Progenitor cell of endocrine pancreas (in vitro differentiated cells): ENCODE measurements around the gene IGFBP4. TPM values are rescaled to one million over a fixed set of nuclear protein-coding genes. Genes with fewer than 3 reads are reported as not detected.

Experiments used
- DNase-seq: peaks from one replicate; pipeline ENCODE4 v3.0.0; 2021; ENCODE audit warnings: low spot score; ENCODE audit not compliant: unreplicated experiment
- H3K27ac Mint-ChIP-seq: 2 replicates; pipeline ENCODE4 v1.8.0; 2021; ENCODE audit warnings: mild to moderate bottlenecking, moderate library complexity, mixed read lengths
- H3K27me3 Mint-ChIP-seq: 2 replicates; pipeline ENCODE4 v1.8.0; 2021; ENCODE audit warnings: mixed read lengths
- H3K36me3 Mint-ChIP-seq: 2 replicates; pipeline ENCODE4 v1.8.0; 2022; ENCODE audit warnings: mixed read lengths; ENCODE audit not compliant: insufficient read depth
- H3K4me1 Mint-ChIP-seq: 2 replicates; pipeline ENCODE4 v1.8.0; 2021; ENCODE audit warnings: low read depth, mixed read lengths
- H3K4me3 Mint-ChIP-seq: 2 replicates; pipeline ENCODE4 v1.8.0; 2021; ENCODE audit warnings: low read depth, mild to moderate bottlenecking, moderate library complexity, mixed read lengths
- H3K9me3 Mint-ChIP-seq: 2 replicates; pipeline ENCODE4 v1.8.0; 2021; ENCODE audit warnings: low read depth, mixed read lengths
- total RNA-seq: library from RNA; stranded (reverse); gene quantifications from 2 replicates; pipeline ENCODE4 v1.2.1, GENCODE V29; 2021
- TF ChIP-seq, protein P1 (sequence below): fragments of 200-600 bp; sonication (generic); IDR thresholded peaks from one replicate; pipeline ENCODE4 v1.5.0; 2021; ENCODE audit warnings: antibody characterized with exemption, mild to moderate bottlenecking; ENCODE audit not compliant: unreplicated experiment

The IGFBP4 gene
- total RNA-seq, 1 donor from 2014 or later, result 3.6 TPM

DNA sequence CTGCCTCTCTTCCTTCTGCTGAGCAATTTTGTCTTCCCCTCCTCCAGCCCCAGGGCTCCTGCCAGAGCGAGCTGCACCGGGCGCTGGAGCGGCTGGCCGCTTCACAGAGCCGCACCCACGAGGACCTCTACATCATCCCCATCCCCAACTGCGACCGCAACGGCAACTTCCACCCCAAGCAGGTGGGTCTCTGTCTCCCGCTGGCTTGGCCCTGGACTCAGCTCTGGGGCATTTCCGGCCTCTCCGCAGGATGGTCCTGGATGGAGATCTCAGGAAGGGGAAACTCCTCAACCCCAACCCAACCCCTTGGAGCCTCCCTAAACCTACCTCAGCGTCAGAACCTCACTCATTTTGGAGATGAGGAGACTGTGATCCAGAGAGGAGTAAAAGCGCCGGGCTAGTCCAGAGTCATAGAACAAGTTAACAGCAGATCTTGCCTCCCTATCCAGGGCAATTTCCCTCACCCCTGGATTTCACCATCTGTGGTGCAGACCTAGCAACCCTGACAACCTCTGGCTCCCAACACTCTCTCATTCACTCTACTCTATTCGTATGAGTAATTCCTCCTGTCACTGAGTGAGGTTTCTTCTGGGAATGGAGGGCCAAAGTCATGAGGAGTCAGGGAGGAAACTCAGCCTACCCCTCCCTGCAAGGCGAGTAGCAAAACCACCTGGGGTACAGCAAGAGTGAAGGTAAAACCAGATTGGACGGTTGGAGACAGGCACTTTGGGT, 10.8 kb downstream of the IGFBP4 start:
- H3K9me3 Mint-ChIP-seq, result no peaks in the 10 kb centered on the region
- peaks cover 3% of the 10 kb centered on the region for H3K36me3 Mint-ChIP-seq
- no peak overlapping the region for H3K4me3 Mint-ChIP-seq
- H3K4me1 Mint-ChIP-seq, result peaks cover 2% of the 10 kb centered on the region
- H3K27me3 Mint-ChIP-seq, result peaks cover 12% of the 10 kb centered on the region
- TF ChIP-seq, protein P1, sequence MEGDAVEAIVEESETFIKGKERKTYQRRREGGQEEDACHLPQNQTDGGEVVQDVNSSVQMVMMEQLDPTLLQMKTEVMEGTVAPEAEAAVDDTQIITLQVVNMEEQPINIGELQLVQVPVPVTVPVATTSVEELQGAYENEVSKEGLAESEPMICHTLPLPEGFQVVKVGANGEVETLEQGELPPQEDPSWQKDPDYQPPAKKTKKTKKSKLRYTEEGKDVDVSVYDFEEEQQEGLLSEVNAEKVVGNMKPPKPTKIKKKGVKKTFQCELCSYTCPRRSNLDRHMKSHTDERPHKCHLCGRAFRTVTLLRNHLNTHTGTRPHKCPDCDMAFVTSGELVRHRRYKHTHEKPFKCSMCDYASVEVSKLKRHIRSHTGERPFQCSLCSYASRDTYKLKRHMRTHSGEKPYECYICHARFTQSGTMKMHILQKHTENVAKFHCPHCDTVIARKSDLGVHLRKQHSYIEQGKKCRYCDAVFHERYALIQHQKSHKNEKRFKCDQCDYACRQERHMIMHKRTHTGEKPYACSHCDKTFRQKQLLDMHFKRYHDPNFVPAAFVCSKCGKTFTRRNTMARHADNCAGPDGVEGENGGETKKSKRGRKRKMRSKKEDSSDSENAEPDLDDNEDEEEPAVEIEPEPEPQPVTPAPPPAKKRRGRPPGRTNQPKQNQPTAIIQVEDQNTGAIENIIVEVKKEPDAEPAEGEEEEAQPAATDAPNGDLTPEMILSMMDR, result no peak
- no peak overlapping the region for H3K27ac Mint-ChIP-seq
- DNase-seq, result no peak

DNA sequence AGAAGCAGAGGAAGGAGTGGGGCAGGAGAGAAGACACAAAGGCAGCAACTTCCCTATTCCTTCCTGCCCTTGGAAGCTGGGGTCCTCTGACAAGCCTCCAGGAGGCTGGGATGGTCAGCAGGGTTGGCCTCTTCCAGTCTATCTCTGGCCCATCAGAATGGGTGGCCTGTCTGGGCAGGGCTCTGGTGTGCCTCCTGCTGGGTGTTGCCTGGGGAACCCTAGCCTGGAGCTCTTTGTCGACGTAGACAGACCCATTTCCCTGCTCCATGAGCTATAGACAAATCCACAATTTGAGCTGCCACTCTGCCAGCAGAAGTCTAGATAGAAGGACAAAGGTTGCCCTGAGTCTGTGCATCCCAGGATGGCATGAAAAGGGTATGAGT, 11.4 kb downstream of the IGFBP4 start:
- H3K4me3 Mint-ChIP-seq, result no peak overlapping the region
- TF ChIP-seq, protein P1, result no peak
- peaks cover 2% of the 10 kb centered on the region for H3K4me1 Mint-ChIP-seq
- peaks cover 3% of the 10 kb centered on the region for H3K36me3 Mint-ChIP-seq
- no peak overlapping the region for H3K27ac Mint-ChIP-seq
- H3K27me3 Mint-ChIP-seq, result peaks cover 14% of the 10 kb centered on the region
- H3K9me3 Mint-ChIP-seq, result no peaks in the 10 kb centered on the region
- no peak for DNase-seq

DNA sequence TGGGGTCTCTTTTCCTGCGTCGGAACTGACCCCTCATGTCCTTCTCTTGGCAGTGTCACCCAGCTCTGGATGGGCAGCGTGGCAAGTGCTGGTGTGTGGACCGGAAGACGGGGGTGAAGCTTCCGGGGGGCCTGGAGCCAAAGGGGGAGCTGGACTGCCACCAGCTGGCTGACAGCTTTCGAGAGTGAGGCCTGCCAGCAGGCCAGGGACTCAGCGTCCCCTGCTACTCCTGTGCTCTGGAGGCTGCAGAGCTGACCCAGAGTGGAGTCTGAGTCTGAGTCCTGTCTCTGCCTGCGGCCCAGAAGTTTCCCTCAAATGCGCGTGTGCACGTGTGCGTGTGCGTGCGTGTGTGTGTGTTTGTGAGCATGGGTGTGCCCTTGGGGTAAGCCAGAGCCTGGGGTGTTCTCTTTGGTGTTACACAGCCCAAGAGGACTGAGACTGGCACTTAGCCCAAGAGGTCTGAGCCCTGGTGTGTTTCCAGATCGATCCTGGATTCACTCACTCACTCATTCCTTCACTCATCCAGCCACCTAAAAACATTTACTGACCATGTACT, 13.2 kb downstream of the IGFBP4 start:
- Mint-ChIP-seq H3K4me3 (no peak overlapping the region), H3K4me1 (peaks cover 2% of the 10 kb centered on the region), H3K36me3 (peaks cover 3% of the 10 kb centered on the region), H3K27ac (no peak overlapping the region), H3K9me3 (no peaks in the 10 kb centered on the region), H3K27me3 (peaks cover 14% of the 10 kb centered on the region)
- TF ChIP-seq, protein P1, result no peak
- DNase-seq, result no peak

DNA sequence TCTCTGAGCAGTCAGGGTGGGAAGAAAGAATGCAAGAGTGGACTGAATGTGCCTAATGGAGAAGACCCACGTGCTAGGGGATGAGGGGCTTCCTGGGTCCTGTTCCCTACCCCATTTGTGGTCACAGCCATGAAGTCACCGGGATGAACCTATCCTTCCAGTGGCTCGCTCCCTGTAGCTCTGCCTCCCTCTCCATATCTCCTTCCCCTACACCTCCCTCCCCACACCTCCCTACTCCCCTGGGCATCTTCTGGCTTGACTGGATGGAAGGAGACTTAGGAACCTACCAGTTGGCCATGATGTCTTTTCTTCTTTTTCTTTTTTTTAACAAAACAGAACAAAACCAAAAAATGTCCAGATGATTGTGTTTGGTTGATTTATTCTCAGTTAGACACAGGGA, 14.1 kb downstream of the IGFBP4 start:
- TF ChIP-seq, protein P1, result no peak
- no peak overlapping the region for H3K27ac Mint-ChIP-seq
- no peaks in the 10 kb centered on the region for H3K9me3 Mint-ChIP-seq
- peaks cover 2% of the 10 kb centered on the region for H3K4me1 Mint-ChIP-seq
- no peak overlapping the region for H3K4me3 Mint-ChIP-seq
- peaks cover 3% of the 10 kb centered on the region for H3K36me3 Mint-ChIP-seq
- peaks cover 14% of the 10 kb centered on the region for H3K27me3 Mint-ChIP-seq
- DNase-seq, result no peak

DNA sequence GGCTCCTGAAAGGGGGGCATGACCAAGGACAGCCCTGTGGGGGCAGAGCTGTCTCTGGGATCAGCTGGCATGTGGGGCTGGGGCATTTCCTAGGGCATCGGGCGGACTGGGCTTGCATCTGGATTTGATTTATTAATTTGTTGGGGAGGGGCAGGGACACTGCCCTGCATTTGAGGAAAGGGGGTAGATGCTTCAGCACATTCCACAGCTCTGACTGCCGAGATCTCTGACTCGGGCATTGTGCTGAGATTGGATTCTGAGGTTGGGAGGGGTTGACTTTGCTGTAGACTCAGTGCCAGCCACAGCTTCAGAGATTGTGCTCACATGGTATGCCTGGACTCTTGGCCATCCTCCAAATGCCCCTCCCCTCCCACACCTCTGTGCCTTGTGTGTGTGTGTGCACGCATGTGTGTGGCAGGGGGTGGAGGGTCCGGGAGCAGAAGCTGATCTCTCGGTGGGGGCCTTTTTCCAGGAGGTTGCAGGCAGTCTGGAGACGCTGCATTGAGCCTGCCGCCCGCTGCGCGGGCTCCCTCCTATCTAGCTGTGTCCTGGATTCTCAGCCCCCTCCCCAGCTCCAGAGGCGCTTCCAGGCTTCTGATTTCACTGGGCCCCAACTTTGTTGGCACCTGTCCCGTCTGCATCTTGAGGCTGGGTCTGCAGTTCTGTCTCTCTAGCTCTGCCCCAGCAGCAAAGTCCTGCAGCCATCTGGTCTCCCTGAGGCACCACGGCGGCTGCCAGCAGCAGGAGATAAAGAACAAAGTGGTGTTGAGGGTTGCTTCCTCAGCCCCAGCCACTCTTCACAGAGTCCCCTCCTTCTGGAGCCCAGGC, 14.9 kb downstream of the IGFBP4 start:
- no peak overlapping the region for H3K4me3 Mint-ChIP-seq
- H3K27me3 Mint-ChIP-seq, result peaks cover 14% of the 10 kb centered on the region
- H3K27ac Mint-ChIP-seq, result no peak overlapping the region
- no peak for DNase-seq
- H3K9me3 Mint-ChIP-seq, result no peaks in the 10 kb centered on the region
- peaks cover 4% of the 10 kb centered on the region for H3K4me1 Mint-ChIP-seq
- TF ChIP-seq, protein P1, result no peak
- H3K36me3 Mint-ChIP-seq, result peaks cover 3% of the 10 kb centered on the region
